Hepatic stellate cell (primary cell): ENCODE measurements around the gene FASTKD3.

ENCODE experiments used
- DNase-seq: peaks from one replicate; pipeline ENCODE4 v3.0.0; 2011; ENCODE audit warnings: low spot score

The FASTKD3 gene

GRCh38 chr5:7881091-7881490 lies 12.3 kb upstream of the FASTKD3 start:
- DNase-seq: no peak

DNA sequence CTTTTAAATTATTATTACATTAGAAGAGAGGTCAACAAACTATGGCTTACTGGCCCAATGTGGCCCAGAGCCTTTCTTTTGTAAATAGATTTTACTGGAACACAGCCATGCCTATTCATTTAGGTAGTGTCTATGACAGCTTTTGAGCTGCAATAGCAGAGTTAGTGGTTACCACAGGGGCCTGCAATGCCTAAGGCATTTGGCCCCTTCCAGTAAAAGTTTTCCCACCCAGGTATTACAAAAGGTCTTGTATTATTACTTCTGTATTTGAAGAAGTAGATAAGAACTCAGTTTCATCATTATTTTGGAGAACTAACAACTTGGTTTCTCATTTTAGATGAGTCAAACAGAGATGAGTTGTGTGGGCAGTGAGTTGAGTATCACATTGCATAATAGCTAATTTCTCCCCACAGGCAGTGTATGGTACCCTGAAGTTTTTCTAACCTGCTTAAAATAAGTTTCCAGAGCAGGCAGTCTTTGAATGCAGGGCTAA lies 9.6 kb upstream of the FASTKD3 start:
- DNase-seq: no peak

DNA sequence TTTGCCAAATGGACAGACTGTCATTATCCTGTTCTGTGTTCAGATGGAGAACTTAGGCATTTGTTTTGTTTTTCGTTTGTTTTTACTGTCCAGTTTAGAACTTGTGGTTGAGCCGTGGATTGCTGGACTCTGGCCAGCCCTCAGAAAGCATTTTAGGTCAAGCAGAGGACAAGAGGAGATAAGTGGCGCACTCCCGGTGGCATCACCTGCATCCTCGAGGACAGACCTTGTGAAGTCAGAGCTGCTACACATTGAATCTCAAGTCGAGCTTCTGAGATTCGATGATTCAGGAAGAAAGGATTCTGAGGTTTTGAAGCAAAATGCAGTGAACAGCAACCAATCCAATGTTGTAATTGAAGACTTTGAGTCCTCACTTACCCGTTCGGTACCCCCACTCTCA lies 9.0 kb upstream of the FASTKD3 start:
- DNase-seq: no peak

DNA sequence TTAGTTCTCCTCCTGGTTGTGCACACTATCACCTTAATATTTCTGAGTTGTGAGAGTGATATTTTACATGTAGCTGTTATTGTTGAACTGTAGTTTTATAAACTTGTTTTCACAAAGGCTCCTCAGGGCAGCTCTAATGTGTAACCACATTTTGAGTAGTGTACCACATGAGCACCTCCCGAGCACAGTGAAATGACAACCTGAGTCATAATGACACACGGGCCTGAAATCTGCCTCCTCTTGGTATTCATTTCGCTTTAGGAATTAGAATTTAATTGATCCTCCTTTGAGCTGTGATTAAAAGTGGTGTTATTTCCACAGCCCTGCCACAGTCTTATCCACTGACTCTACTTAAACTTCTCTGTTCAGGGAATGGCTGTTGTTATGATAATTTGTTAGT lies 8.0 kb upstream of the FASTKD3 start:
- DNase-seq: no peak

- no peak for DNase-seq
Observed at GRCh38 chr5:7875151-7875550, 6.3 kb upstream of the FASTKD3 start.

- no peak for DNase-seq
Observed at GRCh38 chr5:7874639-7875038, 5.8 kb upstream of the FASTKD3 start.

DNA sequence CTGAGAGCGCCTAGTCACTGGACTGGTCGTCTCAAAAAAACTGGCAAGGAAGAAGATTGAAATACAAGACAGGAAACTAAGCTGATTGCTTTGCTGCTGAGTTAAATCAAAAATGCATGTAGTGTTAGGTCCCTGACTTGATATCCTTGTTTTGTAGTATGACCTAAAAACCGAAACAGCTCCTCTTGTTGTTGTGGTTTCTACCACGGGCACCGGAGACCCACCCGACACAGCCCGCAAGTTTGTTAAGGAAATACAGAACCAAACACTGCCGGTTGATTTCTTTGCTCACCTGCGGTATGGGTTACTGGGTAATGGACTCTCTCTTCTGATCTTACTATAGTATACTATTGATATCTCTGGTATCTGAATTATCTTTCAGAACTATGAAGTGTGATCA lies 4.4 kb upstream of the FASTKD3 start:
- no peak for DNase-seq

DNA sequence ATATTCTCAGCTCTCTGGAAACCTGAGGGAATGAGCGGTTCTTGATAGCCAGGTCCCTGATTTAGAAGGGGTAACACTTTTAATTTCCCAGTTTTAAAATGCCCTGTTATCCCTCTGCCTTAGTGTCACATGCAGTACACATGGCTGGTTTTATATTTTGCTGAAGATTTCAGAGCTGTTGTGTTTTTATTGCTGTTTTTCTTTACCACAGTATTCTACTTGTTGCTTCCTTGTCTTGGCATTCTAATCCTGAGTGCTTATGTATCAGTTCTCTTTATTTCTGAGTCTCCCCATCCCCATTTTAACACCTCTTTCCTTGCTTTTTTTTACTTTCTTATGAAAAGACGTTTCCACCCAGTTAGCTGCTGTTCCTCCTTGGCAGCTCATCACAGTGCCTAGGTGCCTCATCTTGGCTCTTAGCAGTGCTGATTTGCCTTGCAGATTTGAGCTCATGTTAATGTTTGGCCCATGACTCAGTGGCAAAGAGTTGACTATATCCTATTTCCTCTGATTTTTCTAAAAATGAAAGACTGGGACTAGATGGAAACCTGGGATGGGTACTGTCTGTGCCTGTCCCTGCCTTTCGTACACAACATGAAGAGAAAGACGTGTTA lies 3.8 kb upstream of the FASTKD3 start:
- no peak for DNase-seq

DNA sequence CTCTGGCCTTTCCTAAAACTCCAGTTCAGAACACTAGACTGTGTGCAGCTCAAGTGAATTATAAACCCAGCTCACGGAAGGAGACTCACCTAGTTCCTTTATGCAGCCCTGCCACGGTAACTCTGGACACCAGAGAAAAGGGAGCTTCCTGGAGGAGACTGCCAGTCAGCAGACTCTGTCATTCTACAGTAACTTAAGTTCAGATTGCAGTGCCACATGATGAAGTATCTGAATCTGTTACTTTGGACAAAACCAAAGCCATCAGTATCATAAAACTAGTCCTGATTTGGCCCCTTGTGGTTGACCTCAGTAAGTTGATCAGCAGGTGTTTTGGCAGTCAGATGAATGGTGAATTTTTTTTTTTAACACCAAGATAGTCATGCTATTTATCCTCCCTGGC lies 2.8 kb upstream of the FASTKD3 start:
- no peak for DNase-seq

- DNase-seq: no peak
Observed at GRCh38 chr5:7869474-7870136, 774 bp upstream of the FASTKD3 start.

DNA sequence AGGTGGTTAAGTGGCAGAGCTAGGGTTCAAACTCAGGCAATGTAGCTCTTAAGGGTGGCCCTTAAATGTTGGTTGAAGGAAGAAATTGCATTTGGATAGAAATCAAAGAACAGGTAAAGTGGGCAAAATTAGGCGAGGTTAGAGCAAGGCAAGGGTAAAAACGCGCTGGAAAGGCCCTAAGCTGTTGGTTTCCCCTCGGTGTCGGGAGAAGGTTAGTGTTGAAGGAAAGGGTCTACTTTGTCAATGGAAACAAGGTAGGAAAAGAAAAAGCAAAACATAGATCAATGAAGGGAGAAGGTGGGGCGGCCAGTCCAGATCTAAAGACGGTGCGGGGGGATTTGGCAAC lies 431 bp downstream of the FASTKD3 start:
- no peak for DNase-seq

DNA sequence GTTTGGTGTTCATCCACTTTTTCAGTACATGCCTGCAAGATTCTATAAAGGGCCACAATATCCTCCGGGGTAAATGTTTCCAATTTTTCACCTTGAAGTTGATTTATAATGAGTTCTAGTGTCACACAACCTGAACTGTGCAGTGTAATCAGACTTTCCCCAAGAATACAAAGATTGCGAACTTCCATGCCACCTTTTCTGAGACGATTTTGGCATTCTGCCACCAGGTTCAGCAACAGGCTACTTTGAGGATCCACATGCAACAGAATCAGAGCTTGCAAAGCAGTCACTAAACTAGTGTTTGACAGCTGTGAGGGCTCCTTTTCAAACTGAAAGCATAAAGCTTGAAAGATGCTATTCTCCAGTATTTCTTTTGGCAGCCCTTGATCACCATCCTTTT lies 1.6 kb downstream of the FASTKD3 start:
- no peak for DNase-seq

DNA sequence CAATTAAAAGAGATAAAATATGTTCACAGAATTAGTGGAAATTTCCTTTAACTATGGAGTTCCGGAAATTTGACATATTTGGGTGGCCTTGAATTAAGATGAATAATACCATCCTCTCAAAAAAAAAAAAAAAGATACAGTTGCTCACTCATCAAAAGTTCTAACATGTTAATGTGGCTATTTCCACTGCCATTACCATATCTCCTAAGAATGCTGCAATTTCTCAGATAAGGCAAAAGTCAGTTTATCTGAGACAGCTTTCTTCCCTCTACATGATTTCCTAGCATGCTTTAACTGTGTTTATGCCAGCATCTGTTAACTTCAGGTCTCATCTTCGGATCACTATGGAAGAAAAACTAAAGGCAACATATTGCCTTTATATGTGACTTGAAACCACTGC lies 2.6 kb downstream of the FASTKD3 start:
- no peak for DNase-seq

DNA sequence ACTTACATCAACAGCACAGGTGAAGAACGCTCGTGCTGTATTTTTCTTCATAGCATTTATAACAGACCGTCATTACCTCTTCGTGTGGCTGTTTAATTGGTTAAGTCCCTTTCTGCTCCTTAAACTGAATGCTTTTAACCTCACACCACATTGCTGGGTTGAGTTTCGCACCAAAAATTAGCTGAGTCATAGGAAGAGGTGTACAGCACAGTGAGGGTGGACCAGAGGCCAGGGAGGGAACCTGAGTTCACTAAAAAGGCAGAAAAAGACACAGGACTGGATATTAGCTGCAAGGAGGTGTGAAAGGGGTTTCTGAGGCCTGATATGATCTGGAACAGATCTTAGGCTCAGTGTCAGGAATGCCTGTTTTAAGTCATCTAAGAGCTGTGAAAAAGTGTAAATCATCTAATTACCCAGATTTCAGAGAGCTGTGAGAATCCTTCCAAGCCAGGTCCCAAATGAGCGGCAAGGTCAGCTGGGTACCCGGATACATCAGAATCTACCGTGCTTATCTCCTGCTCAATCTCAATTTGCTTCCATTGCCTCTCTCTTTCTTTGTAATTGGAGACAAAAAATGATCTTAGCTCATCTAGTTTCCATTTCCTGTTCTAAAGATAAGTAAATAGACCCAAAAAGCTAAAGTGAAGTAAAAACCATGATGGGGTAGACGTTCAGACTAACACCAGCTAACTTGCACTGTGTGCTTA lies 10.8 kb downstream of the FASTKD3 start:
- DNase-seq: no peak

DNA sequence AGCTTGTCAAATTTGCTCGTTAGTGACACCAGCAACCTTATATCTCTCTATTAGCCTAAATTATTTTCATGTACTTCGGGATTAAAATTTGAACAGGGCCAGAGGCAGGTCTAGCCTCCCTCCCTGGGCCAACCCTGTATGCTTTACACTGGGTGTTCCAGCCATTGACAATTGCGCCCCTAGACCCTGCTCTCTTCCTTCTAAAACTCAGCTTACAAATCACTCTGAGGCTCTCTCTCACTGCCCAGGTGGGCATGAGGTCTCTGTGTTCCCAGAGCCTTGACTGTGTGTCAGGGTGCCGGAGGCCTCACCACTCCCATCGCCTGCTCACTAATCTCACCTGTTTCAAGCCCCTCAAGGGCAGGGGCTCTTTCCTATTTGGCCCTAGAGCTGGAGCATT lies 11.5 kb downstream of the FASTKD3 start:
- no peak for DNase-seq

GRCh38 chr5:7856855-7857254 lies 12.0 kb downstream of the FASTKD3 start:
- no peak for DNase-seq

DNA sequence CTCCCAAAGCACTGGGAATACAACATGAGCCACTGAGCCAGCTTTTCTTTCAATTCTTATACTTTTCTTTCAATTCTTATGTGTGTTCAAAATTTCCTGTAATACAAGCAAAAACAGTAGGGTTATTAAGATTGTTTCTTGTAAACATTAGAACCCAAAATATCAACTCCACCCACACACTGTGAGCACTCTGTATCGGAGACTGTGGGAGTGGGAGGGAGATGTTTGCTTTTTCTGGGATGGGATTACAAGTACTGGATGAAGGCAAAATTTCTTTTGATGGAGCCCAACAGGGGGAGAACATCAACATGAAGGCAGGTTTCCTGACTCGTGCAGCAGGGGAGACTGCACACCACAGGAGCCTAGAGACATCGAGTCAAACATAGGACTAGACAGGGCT lies 13.2 kb downstream of the FASTKD3 start:
- no peak for DNase-seq

- no peak for DNase-seq
Observed at GRCh38 chr5:7852988-7853387, 15.8 kb downstream of the FASTKD3 start.

DNA sequence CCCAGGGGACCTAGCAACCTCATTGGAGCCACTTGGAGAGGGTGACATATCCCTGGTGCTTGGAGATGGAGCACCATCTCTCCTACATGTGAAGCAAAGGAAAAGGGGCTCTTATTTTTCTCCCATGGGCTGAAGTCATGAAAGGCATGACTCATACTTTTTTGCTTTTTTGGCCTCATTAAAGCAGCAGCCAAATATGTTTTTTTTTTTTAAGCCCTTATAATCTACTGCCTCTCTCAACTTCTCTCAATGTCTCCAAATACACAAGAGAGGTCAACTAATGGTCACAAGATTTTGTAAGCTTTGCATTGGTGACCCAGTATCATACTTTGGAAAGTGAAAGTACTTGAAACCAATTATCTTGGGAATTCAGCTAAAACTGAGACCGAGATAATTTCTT lies 16.3 kb downstream of the FASTKD3 start:
- DNase-seq: no peak

DNA sequence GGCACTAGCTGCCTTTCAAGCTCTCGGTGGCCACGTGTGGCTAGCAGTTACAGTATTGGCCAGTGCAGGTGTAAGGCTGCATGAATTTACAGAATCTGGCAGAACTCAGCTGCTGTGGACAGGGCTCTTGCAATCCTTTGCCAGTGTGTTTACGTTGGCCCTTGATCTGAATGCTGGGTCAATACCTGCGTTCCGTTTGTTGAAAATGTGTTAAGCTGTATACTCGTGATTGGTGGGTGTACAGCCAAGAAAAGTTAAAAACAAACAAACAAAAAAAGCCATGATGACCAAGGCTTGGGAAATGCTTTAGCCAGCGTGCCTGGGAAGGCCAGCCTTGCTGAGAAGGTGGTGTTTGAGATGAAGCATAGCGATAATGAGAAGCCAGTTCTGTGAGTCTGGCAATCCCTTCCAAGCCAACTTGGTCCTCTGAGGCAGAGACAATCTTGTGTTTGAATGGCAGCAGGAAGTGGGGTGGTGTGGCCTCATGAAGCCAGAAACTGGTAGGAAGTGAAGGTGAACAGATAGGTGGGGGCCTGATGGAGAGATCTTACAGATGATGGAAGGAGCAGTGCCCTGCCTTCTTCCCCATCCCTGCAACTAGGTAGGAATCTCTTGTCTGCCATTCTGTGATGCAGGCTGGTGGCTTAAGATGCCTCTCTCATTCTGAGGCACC lies 17.1 kb downstream of the FASTKD3 start:
- DNase-seq: no peak

DNA sequence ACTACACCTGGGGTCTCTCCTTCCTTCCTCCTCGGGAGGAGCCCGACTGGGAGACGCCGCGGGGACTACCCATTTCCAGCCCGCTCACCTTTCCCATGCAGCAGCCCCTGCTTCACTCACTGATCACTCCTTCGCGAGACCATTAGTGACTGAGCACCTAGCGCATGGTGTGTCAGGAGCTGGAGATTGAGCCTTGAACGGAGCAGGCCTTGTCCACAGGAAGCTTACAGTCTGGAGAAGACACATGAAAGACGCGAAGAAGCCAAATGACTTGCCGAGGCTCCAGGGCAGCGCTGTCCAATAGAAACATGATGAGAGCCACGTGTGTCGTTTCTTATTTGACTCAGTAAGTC lies 17.6 kb downstream of the FASTKD3 start:
- DNase-seq: no peak

GRCh38 chr5:7850395-7851239 lies 18.2 kb downstream of the FASTKD3 start, which contains the start of gene CFAP90:
CFAP90 (minus strand) TSS chr5:7851133; CDS start chr5:7851021, 112 bp downstream.
- no peak for DNase-seq
